ENCODE data around the gene PACS2. TPM values are rescaled to one million over a fixed set of nuclear protein-coding genes. Genes with fewer than 3 reads are reported as not detected.

The PACS2 gene
- total RNA-seq, 1 donor from 2014 or later, result 67.7 TPM

GRCh38 chr14:105439179-105439578 is 124.6 kb downstream of the PACS2 start:
- DNase-seq (ENCODE audit: low read depth), result no peak

- no peak for DNase-seq (ENCODE audit: low read depth)
Observed at GRCh38 chr14:105439710-105440553, 125.4 kb downstream of the PACS2 start.

- DNase-seq (ENCODE audit: low read depth), result no peak
Observed at GRCh38 chr14:105440554-105440900, 126.0 kb downstream of the PACS2 start.

GRCh38 chr14:105440992-105441391 is 126.4 kb downstream of the PACS2 start:
- DNase-seq (ENCODE audit: low read depth), result no peak

- no peak for DNase-seq (ENCODE audit: low read depth)
Observed at GRCh38 chr14:105442125-105442524, 127.6 kb downstream of the PACS2 start.

GRCh38 chr14:105442834-105443233 is 128.3 kb downstream of the PACS2 start:
- DNase-seq (ENCODE audit: low read depth), result no peak

GRCh38 chr14:105444859-105445258 is 130.3 kb downstream of the PACS2 start:
- no peak for DNase-seq (ENCODE audit: low read depth)

- no peak for DNase-seq (ENCODE audit: low read depth)
Observed at GRCh38 chr14:105445290-105445689, 130.7 kb downstream of the PACS2 start.

- DNase-seq (ENCODE audit: low read depth), result no peak
Observed at GRCh38 chr14:105445901-105446845, 131.6 kb downstream of the PACS2 start.

GRCh38 chr14:105446971-105447370 is 132.4 kb downstream of the PACS2 start:
- DNase-seq (ENCODE audit: low read depth), result no peak

Other genes with a start within 250 kb of the PACS2 start
- 0.30 and 2.1 TPM in 2 replicates for gene GPR132, start 249.3 kb upstream of the PACS2 start, total RNA-seq
- 4.2 and 5.9 TPM in 2 replicates for gene JAG2, start 146.0 kb upstream of the PACS2 start, total RNA-seq
- 17.7 and 26.9 TPM in 2 replicates for gene NUDT14, start 133.4 kb upstream of the PACS2 start, total RNA-seq
- 26.5 and 44.1 TPM in 2 replicates for gene BTBD6, start 66.2 kb upstream of the PACS2 start, total RNA-seq
- gene BRF1, start 13.7 kb upstream of the PACS2 start, total RNA-seq, result 23.4 and 47.9 TPM in 2 replicates
- under 0.01 and 0.60 TPM in 2 replicates for gene TEX22, start 83.8 kb downstream of the PACS2 start, total RNA-seq
- 14.6 and 47.3 TPM in 2 replicates for gene MTA1, start 105.1 kb downstream of the PACS2 start, total RNA-seq
- gene CRIP2, start 160.1 kb downstream of the PACS2 start, total RNA-seq, result 76.6 and 206 TPM in 2 replicates
- gene CRIP1, start 172.1 kb downstream of the PACS2 start, total RNA-seq, result 0.87 and 12.2 TPM in 2 replicates
- gene TEDC1, start 176.5 kb downstream of the PACS2 start, total RNA-seq, result 7.2 and 7.6 TPM in 2 replicates
- gene TMEM121, start 211.8 kb downstream of the PACS2 start, total RNA-seq, result 1.7 and 8.4 TPM in 2 replicates

Measured in renal cortical epithelial cell (primary cell).